HepG2 (cell line): ENCODE measurements around the gene PSMB9. TPM values are rescaled to one million over a fixed set of nuclear protein-coding genes. Genes with fewer than 3 reads are reported as not detected.

ENCODE experiments used
- CHD2 ChIP-seq: IDR thresholded peaks from 2 replicates; pipeline ENCODE4 v1.6.1; 2011; ENCODE audit warnings: low read depth, low read length, improper control_type of control experiment
- DNMT1 ChIP-seq: sonication (generic); formaldehyde crosslinking; IDR thresholded peaks from 2 replicates; pipeline ENCODE4 v1.5.1; 2020; ENCODE audit warnings: mild to moderate bottlenecking, missing genetic modification reagents
- ETV5 ChIP-seq: IDR thresholded peaks from 2 replicates; pipeline ENCODE4 v1.6.1; 2018; ENCODE audit warnings: missing biosample characterization, missing genetic modification reagents, inconsistent platforms, borderline replicate concordance
- FOXK2 ChIP-seq: fragments of 450-650 bp; IDR thresholded peaks from 2 replicates; pipeline ENCODE4 v1.6.1; 2016
- FOXP1 ChIP-seq, 2 experiments: fragments of 450-650 bp in 1 of 2; IDR thresholded peaks; 2 replicates each; pipeline ENCODE4 v1.6.1; 2017 to 2018; ENCODE audit warnings: antibody characterized with exemption in 1 of 2
- GATAD2A ChIP-seq: IDR thresholded peaks from 2 replicates; pipeline ENCODE4 v1.6.1; 2016
- MAZ ChIP-seq, 2 experiments: sonication (generic) in 1 of 2; formaldehyde crosslinking in 1 of 2; IDR thresholded peaks; 2 replicates each; pipeline versions ENCODE4 v1.5.0 to v1.6.1; 2012 to 2020; ENCODE audit warnings: low read depth in 2 of 2, mild to moderate bottlenecking in 2 of 2, borderline replicate concordance in 1 of 2, improper control_type of control experiment in 1 of 2, low read length in 1 of 2, missing genetic modification reagents in 1 of 2, moderate library complexity in 1 of 2
- SNAPC2 ChIP-seq: sonication (generic); formaldehyde crosslinking; IDR thresholded peaks from 2 replicates; pipeline ENCODE4 v1.8.1; 2022; ENCODE audit warnings: mild to moderate bottlenecking, missing genetic modification reagents
- ZNF570 ChIP-seq: sonication (generic); formaldehyde crosslinking; IDR thresholded peaks from 2 replicates; pipeline ENCODE4 v1.4.0; 2020; ENCODE audit warnings: mild to moderate bottlenecking, missing genetic modification reagents, borderline replicate concordance
- ZNF660 ChIP-seq: sonication (generic); formaldehyde crosslinking; IDR thresholded peaks from 2 replicates; pipeline ENCODE4 v1.5.1; 2020; ENCODE audit warnings: mild to moderate bottlenecking, low read depth, missing genetic modification reagents, borderline replicate concordance
- ZNF761 ChIP-seq: sonication (generic); formaldehyde crosslinking; conservative IDR thresholded peaks from 2 replicates; pipeline ENCODE4 v1.4.0; 2020; ENCODE audit warnings: mild to moderate bottlenecking, missing genetic modification reagents
- ZNF792 ChIP-seq: IDR thresholded peaks from 2 replicates; pipeline ENCODE4 v1.6.1; 2016
- polyA plus RNA-seq, 8 experiments: library from polyadenylated mRNA; depleted of rRNA in 3 of 8; stranded (reverse) in 7 of 8; unstranded in 1 of 8; fragments of >200 nt; fragmentation: Illumina TruSeq in 4 of 8; extraction: Trizol in 4 of 8; gene quantifications; 2 replicates each; pipeline versions ENCODE4 v1.2.1 to v1.2.3, GENCODE V29; 2011 to 2016; ENCODE audit warnings: low read depth in 4 of 8, missing spikeins in 1 of 8, mixed read lengths in 1 of 8; ENCODE audit not compliant: insufficient read depth in 1 of 8
- total RNA-seq, 5 experiments: library from RNA; depleted of rRNA; stranded (reverse); fragments of >200 nt; fragmentation: Illumina TruSeq; extraction: Trizol; gene quantifications; 2 replicates each; pipeline ENCODE4 v1.2.3, GENCODE V29; 2016; ENCODE audit warnings: low read depth in 1 of 5
- TF ChIP-seq, protein P1 (sequence below): IDR thresholded peaks from 2 replicates; pipeline ENCODE4 v1.6.1; 2016; ENCODE audit warnings: missing genetic modification reagents, missing compliant biosample characterization
- TF ChIP-seq, protein P2 (sequence below): sonication (generic); formaldehyde crosslinking; IDR thresholded peaks from 2 replicates; pipeline ENCODE4 v1.4.0; 2020; ENCODE audit warnings: missing genetic modification reagents
- TF ChIP-seq, protein P3 (sequence below): sonication (generic); formaldehyde crosslinking; IDR thresholded peaks from 2 replicates; pipeline ENCODE4 v1.5.0; 2020; ENCODE audit warnings: missing genetic modification reagents
- TF ChIP-seq, protein P4 (sequence below): IDR thresholded peaks from 2 replicates; pipeline ENCODE4 v1.6.1; 2016; ENCODE audit warnings: control low read depth
- TF ChIP-seq, protein P5 (sequence below): sonication (generic); formaldehyde crosslinking; IDR thresholded peaks from 2 replicates; pipeline ENCODE4 v1.5.1; 2020; ENCODE audit warnings: mild to moderate bottlenecking, moderate library complexity, missing genetic modification reagents
- TF ChIP-seq, protein P6 (sequence below): sonication (generic); formaldehyde crosslinking; IDR thresholded peaks from 2 replicates; pipeline ENCODE4 v1.5.0; 2020; ENCODE audit warnings: missing genetic modification reagents
- TF ChIP-seq, protein P7 (sequence below): sonication (generic); formaldehyde crosslinking; IDR thresholded peaks from 2 replicates; pipeline ENCODE4 v1.4.0; 2020; ENCODE audit warnings: low read depth, mild to moderate bottlenecking, missing genetic modification reagents

Gene PSMB9
- total and polyA plus RNA-seq, 2 of the 13 experiments (the other 11 are each of a cell fraction or from before 2014, with no cell fraction given): 15.6 to 16.0 TPM

DNA sequence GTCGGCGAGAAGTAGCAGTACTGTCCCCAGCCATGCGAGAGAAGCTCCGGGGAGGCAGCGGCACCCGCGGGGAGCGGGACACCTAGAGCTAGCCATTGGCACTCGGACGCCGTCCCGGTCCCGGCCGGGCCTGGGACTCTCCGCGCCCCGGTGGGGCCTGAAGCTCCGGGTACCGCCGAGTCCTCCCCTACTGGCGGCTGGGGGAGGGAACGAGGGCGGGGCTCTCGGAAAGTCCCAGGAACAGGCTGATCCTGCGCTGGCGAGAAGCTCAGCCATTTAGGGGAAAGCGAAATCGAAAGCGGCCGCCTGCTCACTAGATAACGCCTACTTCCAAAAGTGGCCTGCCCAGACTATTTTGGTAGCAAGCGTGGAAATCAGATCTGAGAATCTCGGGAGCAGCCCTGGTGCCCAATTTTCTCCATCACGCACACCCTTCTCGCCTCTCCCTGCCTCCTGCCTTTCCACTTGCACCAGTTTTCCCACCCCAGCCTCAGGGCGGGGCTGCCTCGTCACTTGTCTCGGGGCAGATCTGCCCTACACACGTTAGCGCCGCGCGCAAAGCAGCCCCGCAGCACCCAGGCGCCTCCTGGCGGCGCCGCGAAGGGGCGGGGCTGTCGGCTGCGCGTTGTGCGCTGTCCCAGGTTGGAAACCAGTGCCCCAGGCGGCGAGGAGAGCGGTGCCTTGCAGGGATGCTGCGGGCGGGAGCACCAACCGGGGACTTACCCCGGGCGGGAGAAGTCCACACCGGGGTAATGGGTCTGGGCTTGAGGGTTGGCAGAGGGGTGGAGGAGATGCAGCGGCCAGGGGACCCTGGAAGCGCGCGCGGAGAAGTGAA, at the start of gene PSMB9, which contains the start of gene TAP1 (continued):
- TF ChIP-seq, protein P1, sequence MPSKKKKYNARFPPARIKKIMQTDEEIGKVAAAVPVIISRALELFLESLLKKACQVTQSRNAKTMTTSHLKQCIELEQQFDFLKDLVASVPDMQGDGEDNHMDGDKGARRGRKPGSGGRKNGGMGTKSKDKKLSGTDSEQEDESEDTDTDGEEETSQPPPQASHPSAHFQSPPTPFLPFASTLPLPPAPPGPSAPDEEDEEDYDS (CRISPR knock-in tag): peak; percentile 63; the same call in 1 of the 2 replicates
- no peak for TF ChIP-seq FOXP1 (IDR thresholded peaks at IDR 0.05)
- TF ChIP-seq FOXP1 (CRISPR knock-in tag; IDR thresholded peaks at IDR 0.05): no peak
- TF ChIP-seq DNMT1 (CRISPR knock-in tag): no peak
- peak; percentile 73; the same call in 1 of the 2 replicates for TF ChIP-seq MAZ (IDR thresholded peaks at IDR 0.05; ENCODE audit: borderline replicate concordance, low read depth, low read length)
- TF ChIP-seq MAZ (CRISPR knock-in tag; IDR thresholded peaks at IDR 0.05; ENCODE audit: low read depth): peak; percentile 96
- no peak for TF ChIP-seq ZNF761 (CRISPR knock-in tag)
- TF ChIP-seq, protein P2, sequence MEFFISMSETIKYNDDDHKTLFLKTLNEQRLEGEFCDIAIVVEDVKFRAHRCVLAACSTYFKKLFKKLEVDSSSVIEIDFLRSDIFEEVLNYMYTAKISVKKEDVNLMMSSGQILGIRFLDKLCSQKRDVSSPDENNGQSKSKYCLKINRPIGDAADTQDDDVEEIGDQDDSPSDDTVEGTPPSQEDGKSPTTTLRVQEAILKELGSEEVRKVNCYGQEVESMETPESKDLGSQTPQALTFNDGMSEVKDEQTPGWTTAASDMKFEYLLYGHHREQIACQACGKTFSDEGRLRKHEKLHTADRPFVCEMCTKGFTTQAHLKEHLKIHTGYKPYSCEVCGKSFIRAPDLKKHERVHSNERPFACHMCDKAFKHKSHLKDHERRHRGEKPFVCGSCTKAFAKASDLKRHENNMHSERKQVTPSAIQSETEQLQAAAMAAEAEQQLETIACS (CRISPR knock-in tag): peak; percentile 52; the same call in 1 of the 2 replicates
- peak; percentile 82; the same call in 1 of the 2 replicates for TF ChIP-seq SNAPC2 (CRISPR knock-in tag)
- TF ChIP-seq, protein P3, sequence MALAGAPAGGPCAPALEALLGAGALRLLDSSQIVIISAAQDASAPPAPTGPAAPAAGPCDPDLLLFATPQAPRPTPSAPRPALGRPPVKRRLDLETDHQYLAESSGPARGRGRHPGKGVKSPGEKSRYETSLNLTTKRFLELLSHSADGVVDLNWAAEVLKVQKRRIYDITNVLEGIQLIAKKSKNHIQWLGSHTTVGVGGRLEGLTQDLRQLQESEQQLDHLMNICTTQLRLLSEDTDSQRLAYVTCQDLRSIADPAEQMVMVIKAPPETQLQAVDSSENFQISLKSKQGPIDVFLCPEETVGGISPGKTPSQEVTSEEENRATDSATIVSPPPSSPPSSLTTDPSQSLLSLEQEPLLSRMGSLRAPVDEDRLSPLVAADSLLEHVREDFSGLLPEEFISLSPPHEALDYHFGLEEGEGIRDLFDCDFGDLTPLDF (CRISPR knock-in tag): peak; percentile 48
- TF ChIP-seq, protein P4, sequence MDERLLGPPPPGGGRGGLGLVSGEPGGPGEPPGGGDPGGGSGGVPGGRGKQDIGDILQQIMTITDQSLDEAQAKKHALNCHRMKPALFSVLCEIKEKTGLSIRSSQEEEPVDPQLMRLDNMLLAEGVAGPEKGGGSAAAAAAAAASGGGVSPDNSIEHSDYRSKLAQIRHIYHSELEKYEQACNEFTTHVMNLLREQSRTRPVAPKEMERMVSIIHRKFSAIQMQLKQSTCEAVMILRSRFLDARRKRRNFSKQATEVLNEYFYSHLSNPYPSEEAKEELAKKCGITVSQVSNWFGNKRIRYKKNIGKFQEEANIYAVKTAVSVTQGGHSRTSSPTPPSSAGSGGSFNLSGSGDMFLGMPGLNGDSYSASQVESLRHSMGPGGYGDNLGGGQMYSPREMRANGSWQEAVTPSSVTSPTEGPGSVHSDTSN: no peak
- TF ChIP-seq, protein P5, sequence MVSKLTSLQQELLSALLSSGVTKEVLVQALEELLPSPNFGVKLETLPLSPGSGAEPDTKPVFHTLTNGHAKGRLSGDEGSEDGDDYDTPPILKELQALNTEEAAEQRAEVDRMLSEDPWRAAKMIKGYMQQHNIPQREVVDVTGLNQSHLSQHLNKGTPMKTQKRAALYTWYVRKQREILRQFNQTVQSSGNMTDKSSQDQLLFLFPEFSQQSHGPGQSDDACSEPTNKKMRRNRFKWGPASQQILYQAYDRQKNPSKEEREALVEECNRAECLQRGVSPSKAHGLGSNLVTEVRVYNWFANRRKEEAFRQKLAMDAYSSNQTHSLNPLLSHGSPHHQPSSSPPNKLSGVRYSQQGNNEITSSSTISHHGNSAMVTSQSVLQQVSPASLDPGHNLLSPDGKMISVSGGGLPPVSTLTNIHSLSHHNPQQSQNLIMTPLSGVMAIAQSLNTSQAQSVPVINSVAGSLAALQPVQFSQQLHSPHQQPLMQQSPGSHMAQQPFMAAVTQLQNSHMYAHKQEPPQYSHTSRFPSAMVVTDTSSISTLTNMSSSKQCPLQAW (CRISPR knock-in tag): peak; percentile 73; the same call in 1 of the 2 replicates
- TF ChIP-seq CHD2: no peak
- TF ChIP-seq ETV5 (CRISPR knock-in tag): no peak
- TF ChIP-seq, protein P6, sequence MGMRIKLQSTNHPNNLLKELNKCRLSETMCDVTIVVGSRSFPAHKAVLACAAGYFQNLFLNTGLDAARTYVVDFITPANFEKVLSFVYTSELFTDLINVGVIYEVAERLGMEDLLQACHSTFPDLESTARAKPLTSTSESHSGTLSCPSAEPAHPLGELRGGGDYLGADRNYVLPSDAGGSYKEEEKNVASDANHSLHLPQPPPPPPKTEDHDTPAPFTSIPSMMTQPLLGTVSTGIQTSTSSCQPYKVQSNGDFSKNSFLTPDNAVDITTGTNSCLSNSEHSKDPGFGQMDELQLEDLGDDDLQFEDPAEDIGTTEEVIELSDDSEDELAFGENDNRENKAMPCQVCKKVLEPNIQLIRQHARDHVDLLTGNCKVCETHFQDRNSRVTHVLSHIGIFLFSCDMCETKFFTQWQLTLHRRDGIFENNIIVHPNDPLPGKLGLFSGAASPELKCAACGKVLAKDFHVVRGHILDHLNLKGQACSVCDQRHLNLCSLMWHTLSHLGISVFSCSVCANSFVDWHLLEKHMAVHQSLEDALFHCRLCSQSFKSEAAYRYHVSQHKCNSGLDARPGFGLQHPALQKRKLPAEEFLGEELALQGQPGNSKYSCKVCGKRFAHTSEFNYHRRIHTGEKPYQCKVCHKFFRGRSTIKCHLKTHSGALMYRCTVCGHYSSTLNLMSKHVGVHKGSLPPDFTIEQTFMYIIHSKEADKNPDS: no peak
- TF ChIP-seq GATAD2A (CRISPR knock-in tag): no peak
- TF ChIP-seq ZNF792 (CRISPR knock-in tag): peak; percentile 36; the same call in 1 of the 2 replicates
- TF ChIP-seq ZNF660 (CRISPR knock-in tag): no peak
- TF ChIP-seq ZNF570 (CRISPR knock-in tag): no peak
- no peak for TF ChIP-seq FOXK2
- TF ChIP-seq, protein P7, sequence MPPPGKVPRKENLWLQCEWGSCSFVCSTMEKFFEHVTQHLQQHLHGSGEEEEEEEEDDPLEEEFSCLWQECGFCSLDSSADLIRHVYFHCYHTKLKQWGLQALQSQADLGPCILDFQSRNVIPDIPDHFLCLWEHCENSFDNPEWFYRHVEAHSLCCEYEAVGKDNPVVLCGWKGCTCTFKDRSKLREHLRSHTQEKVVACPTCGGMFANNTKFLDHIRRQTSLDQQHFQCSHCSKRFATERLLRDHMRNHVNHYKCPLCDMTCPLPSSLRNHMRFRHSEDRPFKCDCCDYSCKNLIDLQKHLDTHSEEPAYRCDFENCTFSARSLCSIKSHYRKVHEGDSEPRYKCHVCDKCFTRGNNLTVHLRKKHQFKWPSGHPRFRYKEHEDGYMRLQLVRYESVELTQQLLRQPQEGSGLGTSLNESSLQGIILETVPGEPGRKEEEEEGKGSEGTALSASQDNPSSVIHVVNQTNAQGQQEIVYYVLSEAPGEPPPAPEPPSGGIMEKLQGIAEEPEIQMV (CRISPR knock-in tag): no peak; the same call in 1 of the 2 replicates
